Gastrocnemius medialis (tissue), 4 donors: ENCODE results near the gene RANBP3L. TPM values are rescaled to one million over a fixed set of nuclear protein-coding genes. Genes with fewer than 3 reads are reported as not detected.

ENCODE experiments used
- ATAC-seq, 2 donors: fragments of 150-250 bp; one replicate each; pipeline ENCODE4 v1.9.1; 2016
- DNase-seq, 2 donors: peaks; one replicate each; pipeline ENCODE4 v3.0.0-alpha.2; 2019
- H3K27ac ChIP-seq, 4 donors: fragments of 200-600 bp; sonication (generic); 1 replicate in 1 of 4; 2 replicates in 3 of 4; pipeline ENCODE4 v1.5.1; 2016 to 2018; ENCODE audit warnings: mild to moderate bottlenecking in 2 of 4, moderate library complexity in 1 of 4
- H3K27me3 ChIP-seq, 3 donors: fragments of 200-600 bp; sonication (generic) in 2 of 3; 1 replicate in 1 of 3; 2 replicates in 2 of 3; pipeline versions ENCODE4 v1.5.1 to v1.6.0; 2016 to 2019; ENCODE audit warnings: mild to moderate bottlenecking in 1 of 3, moderate library complexity in 1 of 3
- H3K36me3 ChIP-seq, 2 donors: fragments of 200-600 bp; sonication (generic) in 1 of 2; one replicate each; pipeline ENCODE4 v1.5.1; 2017 to 2018
- H3K4me1 ChIP-seq, 2 donors: fragments of 200-600 bp; sonication (generic) in 1 of 2; one replicate each; pipeline ENCODE4 v1.5.1; 2016 to 2017; ENCODE audit warnings: mild to moderate bottlenecking in 2 of 2
- H3K4me3 ChIP-seq, 4 donors: fragments of 200-600 bp; sonication (generic) in 3 of 4; 1 replicate in 1 of 4; 2 replicates in 3 of 4; pipeline ENCODE4 v1.5.1; 2016 to 2019; ENCODE audit warnings: mild to moderate bottlenecking in 2 of 4
- H3K9me3 ChIP-seq, 3 donors: fragments of 200-600 bp; sonication (generic) in 2 of 3; 1 replicate in 1 of 3; 2 replicates in 2 of 3; pipeline ENCODE4 v1.5.1; 2016 to 2019
- CTCF ChIP-seq, 5 experiments: fragments of 450-650 bp in 3 of 5; fragments of 200-600 bp in 2 of 5; sonication (generic) in 2 of 5; IDR thresholded peaks in 4 of 5; conservative IDR thresholded peaks in 1 of 5; 1 replicate in 4 of 5; 2 replicates in 1 of 5; pipeline ENCODE4 v1.5.1; 2016 to 2019; ENCODE audit warnings: antibody characterized with exemption in 5 of 5, mild to moderate bottlenecking in 3 of 5, moderate library complexity in 3 of 5
- POLR2A ChIP-seq, 2 donors: fragments of 450-650 bp; IDR thresholded peaks; one replicate each; pipeline ENCODE4 v1.6.1; 2017; ENCODE audit warnings: antibody characterized with exemption in 2 of 2, mild to moderate bottlenecking in 2 of 2, moderate library complexity in 2 of 2
- in situ Hi-C, 4 donors: fragments of 200-750 bp; cut with MboI; loops; one replicate each; pipeline versions ENCODE4 v1.15.0 to v1.8.0; 2017; ENCODE audit warnings: low sequenced_read_pairs in 4 of 4
- intact Hi-C: fragments of 100-400 bp; cut with DNase I; formaldehyde crosslinking; loops from one replicate; pipeline ENCODE4 v1.15.1; 2023; ENCODE audit warnings: low total_unique reads
- total RNA-seq, 4 donors: library from RNA; depleted of rRNA; stranded (reverse); fragments of >200 nt; gene quantifications; one replicate each; pipeline versions ENCODE4 v1.1.0 to v1.2.3, GENCODE V29; 2016

The RANBP3L gene
- total RNA-seq, 4 donors from 2014 or later: 0.82 to 2.5 (median 1.2) TPM

- Histone ChIP-seq H3K9me3 (no peaks in the 10 kb centered on the region), H3K4me1 (no peaks in the 10 kb centered on the region), H3K27ac (no peak overlapping the region), H3K27me3 (no peaks in the 10 kb centered on the region), H3K36me3 (no peaks in the 10 kb centered on the region), H3K4me3 (no peak overlapping the region)
- in situ Hi-C loops: loop anchor here in 2 of 4 donors (25.0 kb wide), 2 partner anchors 262 to 437 kb away; no protein-coding TSS in a partner anchor
- TF ChIP-seq POLR2A (IDR thresholded peaks at IDR 0.05): no peak
- TF ChIP-seq CTCF (IDR thresholded peaks at IDR 0.05 in 4 of 5, conservative IDR thresholded peaks at IDR 0.05 in 1 of 5): no peak
- intact Hi-C loops: no loop called here
- ATAC-seq: no peak
- DNase-seq: no peak
Observed at GRCh38 chr5:36250427-36250826, 51.3 kb downstream of the RANBP3L start.

GRCh38 chr5:36246036-36246800 lies 55.5 kb downstream of the RANBP3L start:
- H3K36me3 ChIP-seq: no peaks in the 10 kb centered on the region
- H3K27ac ChIP-seq: no peak overlapping the region
- in situ Hi-C loops: loop anchor here in 1 of 4 donors (25.0 kb wide), 1 partner anchor 641 kb away; the partner anchor contains the start of gene NIPBL
- TF ChIP-seq CTCF (IDR thresholded peaks at IDR 0.05 in 4 of 5, conservative IDR thresholded peaks at IDR 0.05 in 1 of 5) (no peak), POLR2A (IDR thresholded peaks at IDR 0.05) (no peak)
- H3K27me3 ChIP-seq: no peaks in the 10 kb centered on the region
- no peak overlapping the region for H3K4me3 ChIP-seq
- ATAC-seq: no peak
- no peak for DNase-seq
- H3K9me3 ChIP-seq: no peaks in the 10 kb centered on the region
- intact Hi-C loops: loop anchor here (10.0 kb wide), 2 partner anchors 149 to 259 kb away; no protein-coding TSS in a partner anchor
- peaks cover 0 to 5% of the 10 kb centered on the region in 2 donors for H3K4me1 ChIP-seq

- no peaks in the 10 kb centered on the region for H3K9me3 ChIP-seq
- in situ Hi-C loops (loop anchor here in 1 of 4 donors (25.0 kb wide), 1 partner anchor 643 kb away; the partner anchor contains the start of gene NIPBL), intact Hi-C loops (loop anchor here (5.0 to 10.0 kb wide), 3 partner anchors 151 to 448 kb away; no protein-coding TSS in a partner anchor)
- peaks cover 18 to 22% of the 10 kb centered on the region in 2 donors for H3K4me1 ChIP-seq
- no peak overlapping the region for H3K27ac ChIP-seq
- no peaks in the 10 kb centered on the region for H3K27me3 ChIP-seq
- H3K36me3 ChIP-seq: no peaks in the 10 kb centered on the region
- ATAC-seq (no peak), DNase-seq (no peak)
- no peak for TF ChIP-seq POLR2A (IDR thresholded peaks at IDR 0.05)
- TF ChIP-seq CTCF (IDR thresholded peaks at IDR 0.05 in 4 of 5, conservative IDR thresholded peaks at IDR 0.05 in 1 of 5): no peak
- no peak overlapping the region for H3K4me3 ChIP-seq
Observed at GRCh38 chr5:36244076-36244475, 57.6 kb downstream of the RANBP3L start.

- no peaks in the 10 kb centered on the region for H3K9me3 ChIP-seq
- no peak for ATAC-seq
- H3K27ac ChIP-seq: no peak overlapping the region
- H3K27me3 ChIP-seq: no peaks in the 10 kb centered on the region
- TF ChIP-seq CTCF (IDR thresholded peaks at IDR 0.05 in 4 of 5, conservative IDR thresholded peaks at IDR 0.05 in 1 of 5): no peak
- TF ChIP-seq POLR2A (IDR thresholded peaks at IDR 0.05): no peak
- no peak for DNase-seq
- intact Hi-C loops: loop anchor here (5.0 to 10.0 kb wide), 3 partner anchors 151 to 449 kb away; no protein-coding TSS in a partner anchor
- H3K4me3 ChIP-seq: no peak overlapping the region
- peaks cover 22 to 26% of the 10 kb centered on the region in 2 donors for H3K4me1 ChIP-seq
- in situ Hi-C loops: loop anchor here in 1 of 4 donors (25.0 kb wide), 1 partner anchor 644 kb away; the partner anchor contains the start of gene NIPBL
- H3K36me3 ChIP-seq: no peaks in the 10 kb centered on the region
Observed at GRCh38 chr5:36243653-36244052, 58.0 kb downstream of the RANBP3L start.
